Left renal cortex interstitium (tissue), 4 donors: ENCODE results near the gene ADGRG6. TPM values are rescaled to one million over a fixed set of nuclear protein-coding genes. Genes with fewer than 3 reads are reported as not detected.
"Not testable (repeated sequence)": the region's sequence is repeated elsewhere in the genome, so short reads cannot be mapped to it uniquely, and the experiment has no call there.

Source experiments
- DNase-seq, 4 donors: peaks; one replicate each; pipeline ENCODE4 v3.0.0-alpha.2; 2013; ENCODE audit warnings: low read depth in 4 of 4, low spot score in 2 of 4, missing footprints in 1 of 4
- polyA plus RNA-seq, 4 donors: library from polyadenylated mRNA; unstranded; fragments of 120-200 nt; gene quantifications; one replicate each; pipeline ENCODE4 v1.2.1, GENCODE V29; 2013; ENCODE audit not compliant: insufficient read length in 4 of 4

ADGRG6 gene
- polyA plus RNA-seq, 4 donors = 26.8 to 35.0 (median 27.8) TPM

DNA sequence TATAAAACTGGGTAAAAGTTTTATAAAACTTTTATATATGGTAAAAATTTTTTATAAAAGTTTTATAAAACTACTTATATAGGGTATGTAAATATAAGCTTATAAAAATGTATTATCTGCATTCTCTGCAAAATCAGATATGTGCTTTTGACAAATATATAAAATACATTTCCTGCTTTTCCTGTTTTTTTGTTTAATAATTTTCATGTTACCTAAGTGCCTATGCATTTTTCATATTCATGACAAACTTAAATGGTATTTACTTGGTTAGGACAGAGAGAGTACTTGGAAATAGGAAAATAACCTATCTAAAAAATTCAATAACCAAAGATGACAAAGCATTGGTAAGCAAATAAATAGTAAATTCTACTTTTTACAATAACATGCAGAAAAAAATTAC, 41.2 kb downstream of the ADGRG6 start:
- no peak for DNase-seq

- no peak for DNase-seq
Measured at GRCh38 chr6:142343938-142344337, 42.1 kb downstream of the ADGRG6 start.

- no peak for DNase-seq
Measured at GRCh38 chr6:142345261-142345660, 43.5 kb downstream of the ADGRG6 start.

DNA sequence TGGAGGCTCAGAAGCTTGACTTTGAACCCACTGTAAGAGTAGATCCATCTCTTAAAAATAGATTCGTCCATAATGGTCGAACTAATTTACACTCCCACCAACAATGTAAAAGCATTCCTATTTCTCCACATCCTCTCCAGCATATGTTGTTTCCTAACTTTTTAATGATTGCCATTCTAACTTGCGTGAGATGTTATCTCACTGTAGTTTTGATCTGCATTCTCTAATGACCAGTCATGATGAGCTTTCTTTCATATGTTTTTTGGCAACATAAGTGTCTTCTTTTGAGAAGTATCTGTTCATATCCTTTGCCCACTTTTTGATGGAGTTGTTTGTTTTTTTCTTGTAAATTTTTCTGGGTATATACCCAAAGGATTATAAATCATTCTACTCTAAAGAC, 44.4 kb downstream of the ADGRG6 start:
- not testable (repeated sequence) for DNase-seq

DNA sequence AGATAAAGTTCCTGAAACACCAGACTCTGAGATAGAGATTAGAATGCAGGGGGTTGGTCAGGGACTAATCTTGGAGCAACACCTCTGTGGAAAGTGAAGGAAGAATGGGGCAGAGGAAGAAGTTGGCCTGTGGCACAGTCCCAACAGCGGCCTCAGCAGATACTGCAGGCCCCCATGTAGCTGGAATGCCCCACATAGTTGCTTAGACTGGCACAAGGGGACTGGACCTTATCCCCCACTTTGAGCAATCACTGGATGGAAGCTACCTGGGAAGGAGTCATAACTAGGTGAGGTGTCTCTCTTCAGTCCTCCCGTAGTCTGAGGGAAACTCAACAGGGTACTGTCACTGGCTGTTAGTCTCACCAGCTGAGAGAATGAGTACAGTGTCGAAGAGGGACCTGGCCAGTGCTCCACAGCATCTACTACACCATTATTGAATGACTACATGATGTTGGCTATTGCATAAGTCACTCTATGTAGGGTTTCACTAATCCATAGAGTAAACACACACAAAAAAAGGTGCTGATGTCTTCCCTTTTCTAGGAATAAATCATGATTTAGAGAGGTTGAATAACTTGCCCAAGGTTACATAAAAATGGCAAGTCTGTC, 47.5 kb downstream of the ADGRG6 start:
- no peak for DNase-seq

DNA sequence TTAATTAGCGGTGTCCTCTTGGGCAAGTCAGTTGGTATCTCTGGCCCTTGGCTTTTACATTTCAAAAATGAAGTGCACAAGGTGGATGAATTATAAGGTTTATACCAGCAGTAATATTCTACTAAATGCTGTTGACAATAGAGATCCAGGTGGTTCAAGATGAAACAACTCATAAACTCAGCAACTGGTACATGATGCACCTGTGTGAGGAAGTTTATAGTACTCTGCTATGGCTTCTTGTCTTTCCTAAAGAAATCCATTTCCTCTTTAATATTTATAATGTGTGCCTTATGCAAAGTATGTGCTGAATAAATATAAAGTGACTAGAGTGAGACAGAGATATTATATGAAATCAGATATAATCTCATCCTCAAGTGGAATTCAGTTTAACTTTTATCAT, 48.5 kb downstream of the ADGRG6 start:
- DNase-seq = no peak

GRCh38 chr6:142353690-142354089, 51.9 kb downstream of the ADGRG6 start:
- no peak for DNase-seq

DNA sequence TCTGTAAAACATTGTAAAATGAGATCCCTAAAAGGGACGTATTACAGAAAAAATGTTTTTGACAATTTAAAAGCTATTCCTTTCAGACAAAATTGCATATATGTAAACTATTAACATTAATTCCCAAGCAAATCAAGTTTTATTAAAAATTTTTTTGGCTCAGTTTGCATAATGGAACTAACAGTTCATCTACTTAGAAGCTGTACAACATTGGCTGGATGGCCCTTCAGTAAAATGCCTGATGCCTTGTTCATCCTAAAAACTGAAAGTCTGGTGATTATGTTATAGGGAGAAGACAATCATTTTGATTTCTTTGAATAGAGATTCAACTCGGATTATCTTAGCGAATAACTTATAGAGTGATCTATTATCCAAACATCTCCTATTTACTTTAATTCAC, 52.8 kb downstream of the ADGRG6 start:
- DNase-seq = no peak

DNA sequence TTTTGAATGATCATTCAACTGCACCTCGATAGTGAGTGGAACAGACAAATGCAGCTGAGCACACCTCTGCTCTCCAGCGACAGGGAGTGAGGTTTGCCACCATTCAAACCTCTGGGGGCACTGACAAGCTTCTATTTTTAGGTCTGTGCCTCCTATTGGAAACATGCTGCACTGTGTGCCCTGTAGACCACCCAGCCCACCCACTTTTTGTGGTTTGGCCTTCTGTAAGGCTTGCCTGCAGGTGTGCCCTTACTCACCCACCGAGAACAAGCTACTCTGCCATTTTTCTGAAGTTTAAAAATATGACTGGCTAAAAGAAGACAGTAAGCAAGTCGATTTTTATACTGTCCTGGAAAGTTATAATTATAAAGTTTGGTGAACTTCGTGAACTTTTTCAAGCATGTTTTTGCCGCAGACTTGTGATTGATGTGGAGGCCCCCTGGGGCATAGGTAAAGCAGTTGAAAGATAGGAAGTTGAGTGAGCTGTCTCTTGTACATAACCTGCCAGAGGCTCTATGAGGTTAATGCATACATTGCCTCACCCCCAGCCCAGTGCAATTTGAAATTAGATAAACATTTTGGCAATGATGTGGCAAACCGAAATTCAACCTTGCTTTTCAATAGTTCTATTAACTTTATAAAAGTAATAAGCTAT, 53.8 kb downstream of the ADGRG6 start:
- no peak for DNase-seq

GRCh38 chr6:142356201-142356883, 54.5 kb downstream of the ADGRG6 start:
- no peak for DNase-seq

GRCh38 chr6:142356884-142357225, 55.0 kb downstream of the ADGRG6 start:
- DNase-seq = no peak

GRCh38 chr6:142357879-142358278, 56.1 kb downstream of the ADGRG6 start:
- DNase-seq = no peak

GRCh38 chr6:142359271-142359960, 57.6 kb downstream of the ADGRG6 start:
- DNase-seq = no peak

- no peak for DNase-seq
Measured at GRCh38 chr6:142361345-142361744, 59.5 kb downstream of the ADGRG6 start.

- DNase-seq = no peak
Measured at GRCh38 chr6:142361779-142362750, 60.3 kb downstream of the ADGRG6 start.

- DNase-seq = no peak
Measured at GRCh38 chr6:142367061-142367460, 65.3 kb downstream of the ADGRG6 start.

DNA sequence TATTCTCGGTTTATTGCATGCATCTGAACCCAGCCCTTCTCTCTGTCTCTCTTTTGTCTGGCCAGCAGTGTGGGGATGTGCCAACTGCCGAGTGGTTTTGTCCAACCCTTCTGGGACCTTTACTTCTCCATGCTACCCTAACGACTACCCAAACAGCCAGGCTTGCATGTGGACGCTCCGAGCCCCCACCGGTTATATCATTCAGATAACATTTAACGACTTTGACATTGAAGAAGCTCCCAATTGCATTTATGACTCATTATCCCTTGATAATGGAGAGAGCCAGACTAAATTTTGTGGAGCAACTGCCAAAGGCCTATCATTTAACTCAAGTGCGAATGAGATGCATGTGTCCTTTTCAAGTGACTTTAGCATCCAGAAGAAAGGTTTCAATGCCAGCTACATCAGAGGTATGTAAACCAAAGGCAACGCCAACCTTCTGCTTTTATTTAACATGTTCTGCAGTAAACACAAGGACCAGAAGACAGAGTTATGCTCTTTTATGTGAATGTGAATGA, 65.8 kb downstream of the ADGRG6 start:
- DNase-seq = no peak

DNA sequence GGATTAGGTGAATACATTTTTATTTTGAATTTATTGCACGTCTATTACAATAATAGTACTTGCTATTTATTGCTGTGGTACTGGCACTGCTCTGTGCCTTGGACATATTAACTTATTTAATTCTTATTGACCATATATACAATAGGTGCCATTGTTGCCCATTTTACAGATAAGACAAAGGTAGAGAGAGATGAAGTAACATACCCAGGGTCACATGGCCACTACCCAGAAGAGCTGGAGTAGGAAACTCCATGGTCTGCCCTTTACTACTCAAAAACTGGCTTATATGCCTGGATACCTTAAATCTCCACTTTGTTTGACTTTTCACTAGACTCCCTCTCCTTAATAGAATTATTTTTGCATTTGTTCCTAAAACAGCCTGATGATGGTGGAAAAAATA, 67.5 kb downstream of the ADGRG6 start:
- no peak for DNase-seq

- no peak for DNase-seq
Measured at GRCh38 chr6:142372348-142372747, 70.5 kb downstream of the ADGRG6 start.
